GM18508 (cell line): ENCODE results near the gene SIX3.

ENCODE experiments used
- ATAC-seq: cut with Tn5 transposase; IDR thresholded peaks from one replicate; pipeline ENCODE4 v1.9.1; 2021; ENCODE audit warnings: moderate number of reproducible peaks; ENCODE audit not compliant: insufficient read depth, unreplicated experiment

Gene SIX3

DNA sequence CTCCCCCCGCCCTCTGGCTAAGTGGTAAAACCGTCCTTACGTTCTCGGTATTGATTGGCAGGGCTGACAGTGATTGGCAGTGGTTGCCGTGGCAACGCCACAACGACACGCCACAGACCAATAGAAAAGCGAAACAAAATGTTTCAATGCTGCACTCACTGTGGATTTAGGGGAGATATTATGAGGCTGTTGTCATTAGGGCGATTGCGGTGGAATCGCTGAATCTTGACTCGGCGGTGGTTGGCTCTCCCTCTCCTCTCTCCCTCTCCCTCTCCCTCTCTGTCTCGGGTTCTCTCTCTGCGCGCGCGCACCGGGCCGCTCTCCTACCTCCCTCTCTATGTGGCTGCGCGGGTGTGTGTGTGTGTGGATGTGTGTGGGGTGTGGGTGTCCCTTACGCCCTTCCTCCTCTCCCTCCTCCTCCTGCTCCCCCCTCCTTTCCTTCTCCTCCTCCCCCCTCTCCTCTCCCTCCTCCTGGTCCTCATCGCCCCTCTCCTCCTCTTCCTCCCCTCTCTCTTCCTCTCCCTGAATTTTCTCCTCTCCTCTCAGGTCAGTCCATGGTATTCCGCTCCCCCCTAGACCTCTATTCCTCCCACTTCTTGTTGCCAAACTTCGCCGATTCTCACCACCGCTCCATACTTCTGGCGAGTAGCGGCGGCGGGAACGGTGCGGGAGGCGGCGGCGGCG is at the start of gene SIX3:
TSS of gene SIX3 (plus strand) at position 152 of the 684 bp plus-strand sequence. CDS start at position 555, 403 bp downstream.
- no peak for ATAC-seq

DNA sequence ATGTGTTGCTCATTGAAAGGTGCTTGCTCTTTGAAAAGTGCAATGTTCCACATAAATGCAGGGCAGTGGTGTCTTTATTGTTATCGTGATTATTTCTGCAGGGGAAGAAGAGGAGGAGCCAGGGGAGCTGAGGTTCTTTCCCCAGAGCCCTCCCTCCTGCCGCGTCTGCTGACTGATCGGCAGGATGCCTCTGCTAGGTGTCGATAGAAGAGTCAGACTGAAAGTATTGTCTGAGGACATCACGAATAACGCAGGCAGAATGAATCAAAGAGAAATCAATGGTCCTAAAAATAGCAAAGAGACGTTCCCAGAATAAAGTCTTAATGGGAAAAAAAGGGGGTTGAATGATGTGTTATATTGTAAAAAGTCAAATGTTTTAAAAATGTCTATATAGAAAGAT is 47.4 kb upstream of the SIX3 start:
- ATAC-seq = no peak

DNA sequence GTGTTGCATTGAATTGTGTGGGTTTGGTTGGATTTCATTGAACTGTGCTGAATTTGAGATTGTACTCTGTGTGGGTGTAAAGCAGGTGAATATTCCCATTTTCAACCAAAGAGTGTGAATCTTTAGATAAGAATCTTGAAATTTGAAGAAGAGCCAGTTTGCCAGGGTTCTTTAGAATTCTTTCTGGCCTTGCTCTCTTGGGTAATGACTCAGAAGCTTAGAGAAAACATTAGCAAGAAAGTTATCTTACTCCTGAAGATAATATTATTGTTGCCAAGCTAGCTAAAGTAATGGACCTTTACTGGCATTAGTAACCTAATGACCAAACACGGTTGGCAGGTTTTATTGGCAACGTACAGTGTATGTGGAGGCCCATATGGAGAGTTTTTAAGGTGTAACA is 46.4 kb upstream of the SIX3 start:
- ATAC-seq = no peak

DNA sequence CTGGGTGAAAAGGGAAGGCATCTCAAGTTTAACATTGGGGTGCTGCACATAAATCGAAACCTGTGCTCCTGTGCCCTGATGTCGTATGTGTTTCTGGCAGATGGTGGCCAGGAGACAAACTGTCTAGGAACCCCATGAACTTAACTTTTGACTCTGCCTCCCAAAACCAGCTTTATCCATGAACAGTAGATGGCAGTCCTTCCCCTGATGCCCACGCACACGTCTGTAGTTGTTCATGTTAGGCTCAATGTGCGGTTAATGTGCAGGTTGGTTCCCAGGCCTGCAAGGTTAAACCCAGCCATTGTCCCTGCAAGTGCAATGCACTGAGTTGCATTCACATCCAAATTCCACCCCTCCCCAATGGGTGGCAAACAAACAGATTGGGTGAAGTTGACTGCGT is 44.1 kb upstream of the SIX3 start:
- ATAC-seq = no peak

DNA sequence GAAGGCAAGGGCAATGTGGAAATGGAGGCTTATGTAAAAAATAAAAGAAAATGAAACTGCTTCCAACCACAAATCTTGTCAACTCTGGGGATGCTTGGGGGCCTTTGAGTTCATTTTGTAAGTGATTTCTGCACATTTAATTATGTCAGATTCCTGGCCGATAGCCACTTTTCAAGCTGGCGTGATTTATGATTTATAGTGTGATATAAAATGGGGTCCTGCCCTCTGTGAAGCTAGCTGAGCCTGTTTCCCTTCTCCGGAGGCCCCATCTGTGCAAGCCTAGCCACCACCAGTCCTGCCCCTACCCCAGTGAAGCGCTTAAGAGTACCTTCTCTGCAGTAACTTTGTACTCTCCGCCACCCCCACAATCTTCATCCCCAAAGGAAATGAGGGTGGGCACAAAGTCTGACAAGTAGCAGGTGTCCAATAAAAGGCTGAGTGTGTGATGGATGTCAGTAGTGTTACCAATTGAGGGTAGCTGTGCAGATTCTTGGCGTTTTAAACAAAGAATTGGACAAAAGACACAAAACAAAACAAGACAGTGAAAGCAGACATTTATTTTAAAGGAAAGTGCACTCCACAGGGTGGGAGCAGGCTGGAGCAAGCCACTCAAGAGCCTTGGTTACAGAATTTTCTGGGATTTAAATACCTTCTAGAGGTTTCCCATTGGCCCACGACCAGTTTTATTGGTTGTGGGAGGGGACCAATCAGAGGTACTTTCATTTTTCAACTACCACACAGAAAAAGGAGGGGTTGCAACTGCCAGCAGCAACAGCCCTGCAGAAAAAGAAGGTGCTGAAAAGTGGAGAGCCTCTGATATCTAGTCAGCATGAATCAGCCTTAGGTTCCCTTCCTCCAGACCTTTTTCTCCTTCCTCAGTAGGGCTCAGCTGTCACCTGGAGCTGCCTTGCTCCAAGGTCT is 39.0 kb upstream of the SIX3 start:
- no peak for ATAC-seq

DNA sequence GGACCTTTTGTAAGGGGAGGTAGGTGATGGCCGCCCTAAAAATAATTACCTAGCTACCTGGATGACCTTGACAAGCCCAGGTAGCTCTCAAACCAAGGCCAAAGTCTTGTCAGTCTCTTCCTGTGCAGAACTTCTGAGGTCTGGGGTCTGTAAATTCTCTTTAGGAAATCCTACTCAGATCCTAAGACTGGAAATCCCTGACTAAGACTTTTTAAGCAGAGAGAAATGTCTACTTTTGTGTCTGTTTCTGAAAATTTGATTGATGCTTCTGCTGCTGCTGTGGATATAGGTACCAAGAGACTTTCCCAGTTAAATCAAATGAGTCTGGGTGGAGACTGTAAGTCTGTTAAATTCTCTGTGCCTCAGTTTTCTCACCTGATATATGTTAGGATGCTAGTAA is 36.9 kb upstream of the SIX3 start:
- no peak for ATAC-seq

DNA sequence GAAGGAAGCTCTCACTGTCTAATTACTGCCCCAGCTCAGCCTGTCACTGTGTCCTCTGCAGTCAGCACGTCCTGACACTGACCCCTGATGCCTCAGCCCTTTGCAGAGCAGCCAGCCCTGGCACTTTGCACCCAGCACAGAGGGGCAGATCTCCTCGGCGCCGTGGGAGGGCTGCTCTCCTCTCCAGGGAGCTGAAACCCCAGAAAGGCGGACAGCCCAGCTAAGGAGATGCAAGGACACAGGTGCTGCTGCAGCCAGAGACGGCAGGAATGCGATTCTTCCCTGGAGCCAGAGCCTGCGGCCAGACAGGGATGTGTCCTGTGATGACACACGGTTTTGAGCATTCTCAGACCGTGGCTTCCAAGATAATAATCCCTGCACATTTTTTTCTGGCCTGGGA is 34.5 kb upstream of the SIX3 start:
- no peak for ATAC-seq

DNA sequence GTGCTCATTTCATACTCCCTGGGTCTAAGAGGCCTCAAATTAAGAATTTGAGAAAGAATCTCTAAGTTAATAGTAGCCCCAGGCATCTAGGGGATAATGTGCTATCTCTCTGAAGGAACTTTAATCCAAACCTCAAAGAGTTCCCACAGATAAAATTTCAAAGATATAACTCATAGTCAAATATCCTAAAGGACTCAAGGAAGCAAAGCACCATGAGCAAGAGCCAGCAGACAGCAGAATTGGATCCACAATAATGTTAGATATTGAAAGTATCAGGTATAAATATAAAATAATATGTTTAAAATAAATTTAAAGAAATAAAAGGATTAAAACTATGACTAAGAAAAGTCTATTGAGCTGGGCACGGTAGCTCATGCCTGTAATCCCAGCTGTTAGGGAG is 31.7 kb upstream of the SIX3 start:
- ATAC-seq = no peak

DNA sequence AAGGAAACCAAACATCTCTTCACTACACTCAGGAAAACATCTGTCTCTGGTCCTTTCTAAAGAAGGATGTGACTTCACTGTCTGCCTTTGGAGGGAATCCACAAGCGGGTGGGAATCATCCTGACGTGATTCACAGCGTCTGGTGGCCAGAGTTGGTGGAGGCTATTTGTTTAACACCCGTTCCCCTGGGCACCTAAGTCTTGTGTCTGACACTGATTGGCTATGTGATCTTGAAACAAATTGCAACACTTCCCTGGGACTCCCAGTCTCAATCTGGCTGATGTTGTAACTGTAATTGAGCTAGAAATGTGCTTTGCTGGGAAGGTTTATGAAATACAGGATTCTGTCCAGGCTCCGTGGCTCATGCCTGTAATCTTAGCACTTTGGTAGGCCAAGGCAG is 28.8 kb upstream of the SIX3 start:
- ATAC-seq = no peak

DNA sequence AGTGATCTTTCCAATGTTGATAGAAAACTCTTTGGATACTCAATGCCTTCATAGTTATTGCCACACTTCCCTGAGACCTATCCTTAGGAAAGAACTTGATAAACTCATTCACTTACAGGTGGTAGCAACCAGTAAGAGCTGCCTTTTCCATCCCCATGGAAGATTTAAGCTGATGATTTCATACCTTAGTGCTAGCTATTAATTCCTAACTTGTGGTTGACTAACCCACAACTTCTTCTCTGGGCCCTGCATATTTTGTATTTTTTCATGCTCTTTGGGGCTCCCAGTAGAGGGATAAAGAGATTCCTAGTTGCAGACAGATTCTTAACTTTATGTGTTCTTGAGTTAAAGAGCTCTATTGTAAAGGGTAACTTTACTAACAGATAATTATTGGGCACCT is 25.2 kb upstream of the SIX3 start:
- ATAC-seq = no peak

DNA sequence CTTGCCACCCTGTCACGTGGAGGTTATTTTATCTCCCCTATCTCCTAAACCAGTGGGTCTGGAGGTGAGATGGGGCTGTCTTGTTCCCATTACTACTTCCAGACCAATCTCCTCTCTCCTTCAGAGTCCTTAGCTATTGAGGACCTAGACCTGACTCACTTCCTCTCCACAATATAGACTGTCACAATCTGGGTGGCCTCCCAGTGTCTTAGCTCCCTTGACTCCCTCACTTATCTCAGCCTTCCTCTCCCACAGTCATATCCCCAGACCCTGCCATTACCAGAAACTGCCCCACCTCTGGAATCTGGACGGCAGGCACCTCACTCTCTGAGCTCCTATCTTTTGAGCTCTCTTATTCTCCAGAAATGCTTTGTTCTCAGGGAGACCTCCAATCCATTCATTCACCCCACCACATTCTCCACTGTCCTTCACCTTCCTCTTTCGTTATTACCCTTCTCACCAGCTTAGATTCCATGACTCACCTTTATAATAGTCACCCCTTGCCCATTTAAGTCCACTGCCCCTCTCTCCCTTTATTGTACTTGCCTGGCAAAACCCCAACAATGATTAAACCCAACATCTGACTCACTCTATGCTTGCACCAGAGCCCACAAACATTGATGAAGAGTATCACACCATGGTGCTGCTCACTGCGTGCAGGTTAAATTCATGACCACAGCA is 23.3 kb upstream of the SIX3 start:
- no peak for ATAC-seq

DNA sequence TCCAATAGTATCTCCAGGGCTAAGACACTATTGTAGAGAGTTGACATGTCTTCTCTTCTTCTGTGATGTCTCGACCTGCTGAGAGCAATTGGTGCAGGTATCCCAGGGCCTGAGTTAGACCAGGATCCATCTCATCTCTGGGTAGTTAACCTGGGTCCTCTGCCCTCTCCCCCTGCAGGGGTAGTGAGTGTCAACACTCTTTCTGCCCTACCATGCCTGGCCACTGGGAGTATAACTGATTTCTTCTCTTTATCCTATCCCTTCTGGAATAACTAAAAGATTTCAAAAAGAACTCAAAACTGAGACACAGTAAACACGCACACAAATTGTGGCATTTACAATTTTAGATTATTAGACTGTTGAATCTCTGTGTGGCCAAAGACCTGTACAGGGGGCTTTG is 20.8 kb upstream of the SIX3 start:
- no peak for ATAC-seq

DNA sequence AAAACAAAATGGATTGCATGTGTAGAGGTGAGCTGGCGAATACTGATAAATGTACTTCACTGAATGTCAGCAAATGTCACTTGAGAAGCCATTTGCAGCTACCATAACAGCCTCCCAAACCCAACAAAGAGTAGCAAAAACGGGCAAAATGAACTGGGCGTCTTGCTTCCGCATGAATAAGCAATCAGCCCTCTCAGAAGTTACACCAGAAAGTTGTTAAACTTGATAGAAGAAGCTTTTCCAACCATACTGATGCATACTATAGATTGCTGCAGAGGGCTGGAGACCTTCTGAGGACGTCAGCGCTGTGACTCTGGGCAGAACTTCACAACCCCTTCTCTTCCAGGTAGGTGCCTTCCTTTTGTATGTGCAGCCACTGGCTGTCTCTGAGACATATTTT is 18.7 kb upstream of the SIX3 start:
- ATAC-seq = no peak

DNA sequence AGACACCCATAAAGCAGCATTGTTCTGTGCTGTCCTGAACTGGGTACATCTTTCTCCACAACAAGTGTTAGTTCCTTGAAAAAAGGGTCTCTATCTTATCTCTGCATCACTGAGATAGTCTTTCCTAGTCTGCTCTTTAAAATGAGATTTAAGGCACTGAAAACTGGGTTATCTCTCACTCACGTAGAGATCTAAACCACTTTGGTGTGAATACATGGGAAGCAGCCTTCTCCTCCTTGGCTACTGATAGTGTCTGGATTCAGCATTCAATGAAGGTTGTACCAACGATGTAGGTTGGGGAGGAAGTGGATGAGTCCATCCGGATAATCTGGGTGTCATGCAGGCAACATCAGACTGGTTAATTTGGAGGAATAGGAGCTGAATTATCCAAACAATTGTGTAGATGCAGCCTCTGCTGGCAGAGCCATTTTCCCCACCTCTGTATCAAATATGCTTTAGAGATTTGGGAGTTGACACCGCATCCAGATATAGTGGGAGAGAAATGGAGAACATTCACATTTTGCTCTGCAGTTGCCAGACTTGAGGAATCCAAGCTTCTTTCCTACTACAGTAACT is 15.9 kb upstream of the SIX3 start:
- no peak for ATAC-seq

DNA sequence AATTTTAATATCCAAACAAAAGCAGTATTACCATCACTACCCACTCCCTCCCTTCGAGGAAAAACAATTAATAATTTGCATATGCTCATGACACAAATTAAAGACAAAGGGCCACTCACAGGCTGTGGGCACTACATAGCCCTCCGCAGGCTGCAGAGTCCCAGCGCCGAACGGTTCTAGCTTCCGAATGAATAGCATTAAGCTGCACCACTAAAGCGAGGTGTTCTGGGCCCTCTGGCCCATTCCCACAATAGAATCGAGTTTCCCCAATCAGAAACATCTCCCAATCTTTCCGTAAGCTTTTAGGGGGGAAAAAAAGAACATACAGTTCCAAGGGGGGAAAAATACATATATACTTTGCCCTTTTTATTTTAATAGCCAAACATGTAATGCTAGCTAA is 14.5 kb upstream of the SIX3 start:
- no peak for ATAC-seq

DNA sequence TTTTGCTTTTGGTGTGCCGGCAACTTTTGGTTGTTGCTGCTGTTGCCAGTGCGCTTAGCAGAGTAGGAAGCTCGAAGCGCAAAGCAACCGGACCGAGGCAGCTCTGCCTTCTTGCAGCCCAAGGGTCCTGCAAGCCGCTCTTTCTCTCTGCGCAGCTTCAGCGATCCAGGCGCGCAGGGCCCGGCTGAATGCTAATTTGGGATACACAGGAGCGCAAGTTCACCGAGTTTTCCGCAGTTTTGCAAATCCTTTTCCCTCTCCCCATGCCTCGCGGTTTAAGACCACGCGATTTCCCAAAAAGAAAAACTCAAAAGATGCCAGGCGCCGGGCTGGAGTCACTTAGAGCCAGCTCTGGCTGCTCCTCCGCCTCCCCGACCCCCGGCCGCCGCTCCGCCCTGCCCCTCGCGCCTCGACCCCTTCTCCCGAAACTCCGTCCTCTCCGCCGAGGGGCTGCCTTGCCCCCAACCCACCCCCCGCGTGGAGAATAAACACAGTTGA is 13.5 kb upstream of the SIX3 start:
- ATAC-seq = no peak

DNA sequence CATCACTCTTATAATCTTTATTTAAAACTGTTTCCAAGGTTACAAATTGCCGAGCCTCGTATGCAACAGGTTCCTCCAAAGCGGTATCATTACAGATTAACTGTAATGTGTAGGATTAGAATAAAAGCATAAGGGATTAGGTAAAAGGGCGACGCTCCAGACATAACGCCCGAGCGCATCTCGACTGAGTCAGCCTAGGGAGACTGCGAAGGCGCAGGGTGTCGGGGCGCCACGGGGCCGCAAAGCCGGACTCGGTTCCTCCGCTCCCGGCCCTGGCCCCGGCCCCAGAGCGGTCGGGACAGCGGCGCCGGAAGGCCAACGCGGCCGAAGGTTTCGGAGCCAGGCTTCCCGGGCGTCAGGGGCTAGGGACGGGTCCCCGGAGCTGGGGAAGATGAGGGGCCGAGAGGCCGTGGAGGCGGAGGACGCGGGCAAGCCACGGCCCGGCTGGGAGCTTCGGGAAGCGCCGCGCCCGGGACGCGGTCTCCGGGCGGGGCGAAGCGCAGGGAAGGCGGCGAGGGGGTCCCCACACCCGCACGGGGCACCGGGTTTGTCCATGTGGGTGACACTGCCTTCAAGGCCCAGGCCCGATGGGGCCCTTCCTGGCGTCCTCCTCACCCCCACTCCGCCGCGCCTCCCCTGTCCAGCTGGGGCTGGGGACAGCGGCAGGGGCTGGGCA is 12.9 kb upstream of the SIX3 start:
- no peak for ATAC-seq

DNA sequence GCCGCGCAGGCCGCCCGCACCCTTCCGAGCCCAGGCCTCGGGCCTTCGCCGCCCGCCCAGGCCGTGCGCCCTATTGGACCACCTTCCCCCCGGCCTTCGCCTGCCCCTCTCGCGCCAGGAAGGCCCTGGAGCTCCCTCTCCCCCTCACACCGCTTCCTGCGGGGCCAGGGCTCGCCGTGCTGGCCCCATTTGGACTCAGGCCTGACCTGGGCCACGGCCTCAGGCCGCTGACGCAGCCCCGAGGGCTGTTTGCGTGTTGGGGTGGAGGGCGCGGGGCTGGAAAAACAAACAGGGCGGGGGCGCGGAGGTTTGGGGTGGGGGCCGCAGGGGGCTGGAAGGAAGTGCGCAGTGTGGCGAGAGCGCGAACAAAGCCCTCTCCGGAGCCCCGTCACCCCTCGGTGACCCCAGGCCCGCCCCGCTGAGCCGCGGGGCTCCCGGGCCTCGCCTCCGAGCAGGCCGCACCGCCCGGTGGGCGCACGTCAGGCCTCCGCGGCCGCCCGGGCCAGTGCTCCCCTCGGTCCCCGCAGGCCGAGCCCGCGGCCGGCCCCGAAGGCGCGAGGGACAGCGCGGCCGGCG is 12.3 kb upstream of the SIX3 start:
- no peak for ATAC-seq

DNA sequence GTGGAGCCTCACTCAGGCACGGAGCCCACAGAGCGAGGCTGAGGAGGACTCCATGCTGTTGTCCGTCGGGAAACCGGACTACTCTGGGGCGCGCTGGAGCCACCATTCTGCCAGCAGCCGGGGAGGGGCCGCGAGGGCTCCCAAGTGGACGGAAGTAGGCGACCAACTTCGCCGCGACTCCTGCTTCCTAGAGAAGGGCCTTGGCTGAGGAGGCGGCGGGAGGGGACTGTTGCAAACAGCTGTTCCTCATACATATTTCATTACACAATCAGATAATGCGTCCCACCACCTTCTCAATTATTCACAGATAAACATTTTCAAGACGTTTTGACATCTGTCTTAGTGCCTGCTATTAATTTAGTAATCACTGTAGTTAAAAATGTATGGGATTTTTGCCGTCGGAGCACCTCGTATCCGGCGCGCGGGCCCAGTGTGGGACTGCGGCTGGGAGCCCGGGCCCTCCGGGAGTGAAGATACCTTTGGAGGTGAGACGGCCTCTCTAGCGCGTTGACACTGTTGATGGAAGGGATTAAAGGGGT is 11.7 kb upstream of the SIX3 start:
- no peak for ATAC-seq
